ENCODE results near the gene WDR17. TPM values are rescaled to one million over a fixed set of nuclear protein-coding genes. Genes with fewer than 3 reads are reported as not detected.
"Not testable (repeated sequence)": the region's sequence is repeated elsewhere in the genome, so short reads cannot be mapped to it uniquely, and the experiment has no call there.

The WDR17 gene
- total and polyA plus RNA-seq, 8 donors = 0.68 to 3.0 (median 2.2) TPM

- TF ChIP-seq CTCF (IDR thresholded peaks at IDR 0.05) = no peak
- no peaks in the 10 kb centered on the region for H3K4me1 ChIP-seq
- H3K27ac ChIP-seq = no peak overlapping the region
- DNase-seq (no peak), ATAC-seq (no peak), FAIRE-seq (no peak)
- no peaks in the 10 kb centered on the region for H3K27me3 ChIP-seq
- no peak overlapping the region for H3K4me3 ChIP-seq
- WGBS, 2 donors = 71 to 75% methylated on average over 3 of the region's 3 CpGs
- no peaks in the 10 kb centered on the region for H3K36me3 ChIP-seq
- intact Hi-C loops (cut with DNase I) = no loop called here
- H3K9me3 ChIP-seq = no peaks in the 10 kb centered on the region
Measured at GRCh38 chr4:176210101-176210500, 144.5 kb downstream of the WDR17 start.

GRCh38 chr4:176210579-176211296 lies 145.1 kb downstream of the WDR17 start:
- Histone ChIP-seq H3K27me3 (no peaks in the 10 kb centered on the region), H3K27ac (no peak overlapping the region), H3K36me3 (no peaks in the 10 kb centered on the region), H3K9me3 (no peaks in the 10 kb centered on the region), H3K4me1 (no peaks in the 10 kb centered on the region), H3K4me3 (no peak overlapping the region)
- no peak for TF ChIP-seq CTCF (IDR thresholded peaks at IDR 0.05)
- 50 to 65% methylated on average over 7 of the region's 7 CpGs for WGBS, 2 donors
- ATAC-seq (no peak), FAIRE-seq (no peak), DNase-seq (no peak)
- intact Hi-C loops (cut with DNase I) = no loop called here

- H3K9me3 ChIP-seq; FAIRE-seq; DNase-seq; H3K4me3 ChIP-seq; H3K27me3 ChIP-seq; H3K36me3 ChIP-seq; H3K27ac ChIP-seq; H3K4me1 ChIP-seq; intact Hi-C loops (cut with DNase I); ATAC-seq: not testable (repeated sequence)
- WGBS, 2 donors = 69 to 89% methylated on average over 3 of the region's 3 CpGs
Measured at GRCh38 chr4:176212351-176212750, 146.7 kb downstream of the WDR17 start.

GRCh38 chr4:176217510-176217909 lies 151.9 kb downstream of the WDR17 start:
- Histone ChIP-seq H3K36me3 (no peaks in the 10 kb centered on the region), H3K4me1 (no peaks in the 10 kb centered on the region), H3K4me3 (no peak overlapping the region), H3K27me3 (no peaks in the 10 kb centered on the region), H3K9me3 (no peaks in the 10 kb centered on the region), H3K27ac (no peak overlapping the region)
- intact Hi-C loops (cut with DNase I) = no loop called here
- no peak for DNase-seq
- no peak for ATAC-seq
- TF ChIP-seq CTCF (IDR thresholded peaks at IDR 0.05) = no peak
- 61 to 73% methylated on average over 2 of the region's 2 CpGs for whole genome bisulfite sequencing, 2 donors
- FAIRE-seq = no peak

GRCh38 chr4:176222149-176222548 lies 156.5 kb downstream of the WDR17 start:
- H3K9me3 ChIP-seq = no peaks in the 10 kb centered on the region
- FAIRE-seq (no peak), ATAC-seq (no peak), DNase-seq (no peak)
- no peaks in the 10 kb centered on the region for H3K4me1 ChIP-seq
- H3K36me3 ChIP-seq = no peaks in the 10 kb centered on the region
- no peak for TF ChIP-seq CTCF (IDR thresholded peaks at IDR 0.05)
- no peak overlapping the region for H3K27ac ChIP-seq
- no peaks in the 10 kb centered on the region for H3K27me3 ChIP-seq
- WGBS, 2 donors = 41 to 47% methylated on average over 5 of the region's 5 CpGs
- no peak overlapping the region for H3K4me3 ChIP-seq
- intact Hi-C loops (cut with DNase I) = no loop called here

Data from pancreas (tissue), 10 donors.